ENCODE data around the gene NRG3. TPM values are rescaled to one million over a fixed set of nuclear protein-coding genes. Genes with fewer than 3 reads are reported as not detected.

NRG3 gene
- total RNA-seq, 1 experiment from 2014 or later = 0.08 TPM

DNA sequence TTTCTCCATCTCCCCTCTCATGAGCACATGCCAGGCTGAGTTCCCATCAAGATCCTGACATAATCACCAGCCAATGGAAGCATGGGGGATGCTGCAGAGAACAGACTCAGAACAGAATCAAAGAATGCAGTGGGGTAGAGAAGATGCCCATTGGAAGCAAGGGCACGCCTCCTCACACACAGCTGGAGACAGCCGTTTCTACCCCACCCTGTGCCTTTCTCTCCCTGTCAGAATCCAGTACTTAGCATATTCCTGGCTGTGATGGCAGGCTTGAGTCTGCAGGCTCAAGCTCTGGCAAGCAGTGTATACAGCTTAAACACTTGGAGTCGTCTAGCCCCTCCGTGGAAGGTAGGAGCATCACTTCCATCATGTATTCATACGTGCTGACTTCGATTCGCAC, 867.9 kb downstream of the NRG3 start:
- no TSS peak for BruUV-seq (replicated peaks)
- ChIA-PET CTCF (no interaction called here), POLR2A (no interaction called here)
- TF ChIP-seq POLR2AphosphoS5 (IDR thresholded peaks at IDR 0.05; ENCODE audit: low read depth, low read length) (no peak), TCF7L2 (IDR thresholded peaks at IDR 0.05; ENCODE audit: low read depth, low read length) (no peak), SIN3A (IDR thresholded peaks at IDR 0.05; ENCODE audit: borderline replicate concordance, insufficient read depth, low read depth, low read length) (no peak)
- TF ChIP-seq, protein P1, sequence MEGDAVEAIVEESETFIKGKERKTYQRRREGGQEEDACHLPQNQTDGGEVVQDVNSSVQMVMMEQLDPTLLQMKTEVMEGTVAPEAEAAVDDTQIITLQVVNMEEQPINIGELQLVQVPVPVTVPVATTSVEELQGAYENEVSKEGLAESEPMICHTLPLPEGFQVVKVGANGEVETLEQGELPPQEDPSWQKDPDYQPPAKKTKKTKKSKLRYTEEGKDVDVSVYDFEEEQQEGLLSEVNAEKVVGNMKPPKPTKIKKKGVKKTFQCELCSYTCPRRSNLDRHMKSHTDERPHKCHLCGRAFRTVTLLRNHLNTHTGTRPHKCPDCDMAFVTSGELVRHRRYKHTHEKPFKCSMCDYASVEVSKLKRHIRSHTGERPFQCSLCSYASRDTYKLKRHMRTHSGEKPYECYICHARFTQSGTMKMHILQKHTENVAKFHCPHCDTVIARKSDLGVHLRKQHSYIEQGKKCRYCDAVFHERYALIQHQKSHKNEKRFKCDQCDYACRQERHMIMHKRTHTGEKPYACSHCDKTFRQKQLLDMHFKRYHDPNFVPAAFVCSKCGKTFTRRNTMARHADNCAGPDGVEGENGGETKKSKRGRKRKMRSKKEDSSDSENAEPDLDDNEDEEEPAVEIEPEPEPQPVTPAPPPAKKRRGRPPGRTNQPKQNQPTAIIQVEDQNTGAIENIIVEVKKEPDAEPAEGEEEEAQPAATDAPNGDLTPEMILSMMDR (IDR thresholded peaks at IDR 0.05) = no peak
- TF ChIP-seq, protein P2, sequence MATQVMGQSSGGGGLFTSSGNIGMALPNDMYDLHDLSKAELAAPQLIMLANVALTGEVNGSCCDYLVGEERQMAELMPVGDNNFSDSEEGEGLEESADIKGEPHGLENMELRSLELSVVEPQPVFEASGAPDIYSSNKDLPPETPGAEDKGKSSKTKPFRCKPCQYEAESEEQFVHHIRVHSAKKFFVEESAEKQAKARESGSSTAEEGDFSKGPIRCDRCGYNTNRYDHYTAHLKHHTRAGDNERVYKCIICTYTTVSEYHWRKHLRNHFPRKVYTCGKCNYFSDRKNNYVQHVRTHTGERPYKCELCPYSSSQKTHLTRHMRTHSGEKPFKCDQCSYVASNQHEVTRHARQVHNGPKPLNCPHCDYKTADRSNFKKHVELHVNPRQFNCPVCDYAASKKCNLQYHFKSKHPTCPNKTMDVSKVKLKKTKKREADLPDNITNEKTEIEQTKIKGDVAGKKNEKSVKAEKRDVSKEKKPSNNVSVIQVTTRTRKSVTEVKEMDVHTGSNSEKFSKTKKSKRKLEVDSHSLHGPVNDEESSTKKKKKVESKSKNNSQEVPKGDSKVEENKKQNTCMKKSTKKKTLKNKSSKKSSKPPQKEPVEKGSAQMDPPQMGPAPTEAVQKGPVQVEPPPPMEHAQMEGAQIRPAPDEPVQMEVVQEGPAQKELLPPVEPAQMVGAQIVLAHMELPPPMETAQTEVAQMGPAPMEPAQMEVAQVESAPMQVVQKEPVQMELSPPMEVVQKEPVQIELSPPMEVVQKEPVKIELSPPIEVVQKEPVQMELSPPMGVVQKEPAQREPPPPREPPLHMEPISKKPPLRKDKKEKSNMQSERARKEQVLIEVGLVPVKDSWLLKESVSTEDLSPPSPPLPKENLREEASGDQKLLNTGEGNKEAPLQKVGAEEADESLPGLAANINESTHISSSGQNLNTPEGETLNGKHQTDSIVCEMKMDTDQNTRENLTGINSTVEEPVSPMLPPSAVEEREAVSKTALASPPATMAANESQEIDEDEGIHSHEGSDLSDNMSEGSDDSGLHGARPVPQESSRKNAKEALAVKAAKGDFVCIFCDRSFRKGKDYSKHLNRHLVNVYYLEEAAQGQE (IDR thresholded peaks at IDR 0.05; ENCODE audit: insufficient read depth in 1 of 2, low read depth in 2 of 2, low read length in 1 of 2) = no peak
- Histone ChIP-seq H3K9me3 (ENCODE audit: control insufficient read depth, insufficient read depth, low read depth, low read length) (no peaks in the 10 kb centered on the region), H3K4me1 (ENCODE audit: control insufficient read depth, insufficient read depth, low read length) (no peaks in the 10 kb centered on the region), H3K27me3 (ENCODE audit: control insufficient read depth, insufficient read depth, low read length) (no peaks in the 10 kb centered on the region), H3K27ac (ENCODE audit: low read length) (no peak overlapping the region), H3K36me3 (ENCODE audit: control insufficient read depth, insufficient read depth, low read length) (no peaks in the 10 kb centered on the region), H3K4me3 (ENCODE audit: low read depth in 2 of 2, low read length in 2 of 2) (no peak overlapping the region)
- in situ Hi-C loops (cut with HindIII; ENCODE audit: low pct_unique_long_range_greater_than_20kb, low sequenced_read_pairs) = no loop called here
- intact Hi-C loops (cut with micrococcal nuclease; ENCODE audit: unreplicated experiment) = no loop called here
- no peak for DNase-seq (ENCODE audit: low read depth, low spot score)
- no peak for ATAC-seq

DNA sequence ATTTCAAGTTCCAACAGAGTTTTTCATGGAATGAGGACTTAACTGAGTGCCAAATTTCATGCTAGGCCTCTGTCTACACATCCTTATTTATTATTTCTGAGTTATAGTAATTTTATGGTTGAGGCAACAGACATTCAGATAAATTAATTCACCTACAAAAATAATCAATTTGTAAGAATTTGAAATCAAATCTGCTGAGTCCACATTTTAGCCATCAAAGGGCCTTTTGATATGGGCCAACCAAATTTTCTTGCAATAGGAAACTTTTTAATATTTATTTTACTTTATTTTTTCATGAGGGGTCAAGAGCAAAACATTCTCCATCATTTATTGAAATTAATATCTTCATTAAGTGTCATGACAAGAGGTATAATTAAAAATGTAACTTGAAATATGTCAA, 875.5 kb downstream of the NRG3 start:
- no TSS peak for BruUV-seq (replicated peaks)
- intact Hi-C loops (cut with micrococcal nuclease; ENCODE audit: unreplicated experiment) = no loop called here

More for the DNA sequence above, 875.5 kb downstream of the NRG3 start:
- no peak for DNase-seq (ENCODE audit: low read depth, low spot score)
- CTCF ChIA-PET = no interaction called here
- H3K9me3 ChIP-seq (ENCODE audit: control insufficient read depth, insufficient read depth, low read depth, low read length) = no peaks in the 10 kb centered on the region
- no peaks in the 10 kb centered on the region for H3K27me3 ChIP-seq (ENCODE audit: control insufficient read depth, insufficient read depth, low read length)
- no peak overlapping the region for H3K27ac ChIP-seq (ENCODE audit: low read length)
- no peak for ATAC-seq
- POLR2A ChIA-PET = no interaction called here
- no peak overlapping the region for H3K4me3 ChIP-seq (ENCODE audit: low read depth in 2 of 2, low read length in 2 of 2)
- no peak for TF ChIP-seq SIN3A (IDR thresholded peaks at IDR 0.05; ENCODE audit: borderline replicate concordance, insufficient read depth, low read depth, low read length)
- TF ChIP-seq, protein P1 (IDR thresholded peaks at IDR 0.05) = no peak
- no peaks in the 10 kb centered on the region for H3K36me3 ChIP-seq (ENCODE audit: control insufficient read depth, insufficient read depth, low read length)
- in situ Hi-C loops (cut with HindIII; ENCODE audit: low pct_unique_long_range_greater_than_20kb, low sequenced_read_pairs) = no loop called here
- no peaks in the 10 kb centered on the region for H3K4me1 ChIP-seq (ENCODE audit: control insufficient read depth, insufficient read depth, low read length)

Measured in Panc1 (cell line).